ENCODE measurements around the gene RASAL1. TPM values are rescaled to one million over a fixed set of nuclear protein-coding genes. Genes with fewer than 3 reads are reported as not detected.

The RASAL1 gene
- total and polyA plus RNA-seq, 2 experiments from 2014 or later, result 0.24 to 0.33 TPM

DNA sequence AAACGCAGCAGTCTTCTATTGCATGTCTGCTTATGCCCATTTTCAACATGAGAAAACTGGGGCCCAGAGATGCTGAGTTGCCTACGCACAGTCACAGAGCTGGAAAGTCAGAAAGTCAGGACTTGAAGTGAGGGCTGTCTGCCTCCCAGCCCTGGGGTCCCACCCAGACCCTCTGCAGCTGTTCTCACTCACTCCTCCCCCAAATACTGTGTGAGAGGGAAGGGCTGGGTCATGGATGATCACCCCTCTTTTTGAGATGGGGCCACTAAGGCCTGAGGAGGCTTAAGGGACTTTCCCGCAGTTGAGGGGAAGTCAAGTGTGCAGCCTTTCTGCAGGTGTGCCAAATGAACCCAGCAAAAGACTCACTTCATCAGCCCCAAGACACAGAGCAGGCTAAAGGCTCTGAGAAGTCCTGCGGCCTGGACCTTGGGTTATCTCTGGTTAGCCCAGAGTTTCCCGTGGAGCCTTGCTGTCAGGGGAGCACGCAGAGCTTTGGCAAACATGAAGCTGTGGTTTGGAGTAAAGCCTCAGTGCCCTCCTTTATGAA lies 60.4 kb downstream of the RASAL1 start:
- Histone ChIP-seq H3K27ac (no peak overlapping the region), H3K4me1 (ENCODE audit: low read depth) (no peaks in the 10 kb centered on the region), H3K36me3 (no peaks in the 10 kb centered on the region), H3K9me3 (ENCODE audit: low read depth) (no peaks in the 10 kb centered on the region), H3K27me3 (peaks cover 34% of the 10 kb centered on the region), H3K4me3 (no peak overlapping the region)
- DNase-seq (ENCODE audit: low read depth in 1 of 2, low spot score in 1 of 2), result no peak
- TF ChIP-seq, protein P1, sequence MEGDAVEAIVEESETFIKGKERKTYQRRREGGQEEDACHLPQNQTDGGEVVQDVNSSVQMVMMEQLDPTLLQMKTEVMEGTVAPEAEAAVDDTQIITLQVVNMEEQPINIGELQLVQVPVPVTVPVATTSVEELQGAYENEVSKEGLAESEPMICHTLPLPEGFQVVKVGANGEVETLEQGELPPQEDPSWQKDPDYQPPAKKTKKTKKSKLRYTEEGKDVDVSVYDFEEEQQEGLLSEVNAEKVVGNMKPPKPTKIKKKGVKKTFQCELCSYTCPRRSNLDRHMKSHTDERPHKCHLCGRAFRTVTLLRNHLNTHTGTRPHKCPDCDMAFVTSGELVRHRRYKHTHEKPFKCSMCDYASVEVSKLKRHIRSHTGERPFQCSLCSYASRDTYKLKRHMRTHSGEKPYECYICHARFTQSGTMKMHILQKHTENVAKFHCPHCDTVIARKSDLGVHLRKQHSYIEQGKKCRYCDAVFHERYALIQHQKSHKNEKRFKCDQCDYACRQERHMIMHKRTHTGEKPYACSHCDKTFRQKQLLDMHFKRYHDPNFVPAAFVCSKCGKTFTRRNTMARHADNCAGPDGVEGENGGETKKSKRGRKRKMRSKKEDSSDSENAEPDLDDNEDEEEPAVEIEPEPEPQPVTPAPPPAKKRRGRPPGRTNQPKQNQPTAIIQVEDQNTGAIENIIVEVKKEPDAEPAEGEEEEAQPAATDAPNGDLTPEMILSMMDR (IDR thresholded peaks at IDR 0.05; ENCODE audit: low read depth, low read length), result no peak

DNA sequence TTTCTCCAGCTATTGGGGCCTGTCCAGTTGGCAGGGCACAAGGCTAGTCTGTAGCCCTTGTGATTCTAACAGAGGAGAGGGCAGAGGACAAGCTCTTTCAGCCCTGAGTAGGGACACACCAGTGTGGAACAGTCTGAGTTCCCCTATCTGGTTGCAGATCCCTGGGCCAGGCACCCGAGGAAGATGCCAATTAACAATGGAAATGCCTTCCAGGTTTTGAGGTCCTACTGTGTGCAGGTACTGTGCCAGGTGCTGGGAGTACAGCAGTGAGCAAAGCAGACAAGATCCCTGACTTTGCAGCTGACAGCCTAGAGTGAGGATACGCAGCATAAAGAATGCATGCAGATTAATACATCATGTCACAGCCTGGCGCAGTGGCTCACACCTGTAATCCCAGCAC lies 62.0 kb downstream of the RASAL1 start:
- Histone ChIP-seq H3K36me3 (no peaks in the 10 kb centered on the region), H3K9me3 (ENCODE audit: low read depth) (no peaks in the 10 kb centered on the region), H3K27ac (no peak overlapping the region), H3K27me3 (peaks cover 27% of the 10 kb centered on the region), H3K4me1 (ENCODE audit: low read depth) (no peaks in the 10 kb centered on the region), H3K4me3 (no peak overlapping the region)
- DNase-seq (ENCODE audit: low read depth in 1 of 2, low spot score in 1 of 2), result no peak
- TF ChIP-seq, protein P1 (IDR thresholded peaks at IDR 0.05; ENCODE audit: low read depth, low read length), result no peak

DNA sequence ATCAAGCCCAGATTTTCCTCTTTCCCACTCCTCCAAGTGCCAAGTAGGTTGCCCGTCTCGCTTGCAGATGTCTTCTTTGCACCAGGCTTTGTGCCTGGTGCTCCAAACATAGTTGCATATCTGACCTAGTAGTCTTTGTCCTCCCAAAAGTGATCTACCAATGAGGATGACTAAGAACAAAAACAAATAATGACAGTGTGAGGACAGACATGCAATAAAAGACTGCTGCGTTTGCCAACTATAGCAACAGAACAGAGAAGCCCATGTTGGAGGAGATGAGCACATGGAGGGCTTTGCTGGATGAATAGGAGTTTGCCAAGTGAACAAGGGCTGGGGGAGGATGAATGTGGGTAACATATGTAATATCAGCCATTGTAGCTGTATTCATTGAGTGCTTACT lies 63.4 kb downstream of the RASAL1 start:
- Histone ChIP-seq H3K4me1 (ENCODE audit: low read depth) (no peaks in the 10 kb centered on the region), H3K27ac (no peak overlapping the region)
- TF ChIP-seq, protein P1 (IDR thresholded peaks at IDR 0.05; ENCODE audit: low read depth, low read length), result no peak

DNA sequence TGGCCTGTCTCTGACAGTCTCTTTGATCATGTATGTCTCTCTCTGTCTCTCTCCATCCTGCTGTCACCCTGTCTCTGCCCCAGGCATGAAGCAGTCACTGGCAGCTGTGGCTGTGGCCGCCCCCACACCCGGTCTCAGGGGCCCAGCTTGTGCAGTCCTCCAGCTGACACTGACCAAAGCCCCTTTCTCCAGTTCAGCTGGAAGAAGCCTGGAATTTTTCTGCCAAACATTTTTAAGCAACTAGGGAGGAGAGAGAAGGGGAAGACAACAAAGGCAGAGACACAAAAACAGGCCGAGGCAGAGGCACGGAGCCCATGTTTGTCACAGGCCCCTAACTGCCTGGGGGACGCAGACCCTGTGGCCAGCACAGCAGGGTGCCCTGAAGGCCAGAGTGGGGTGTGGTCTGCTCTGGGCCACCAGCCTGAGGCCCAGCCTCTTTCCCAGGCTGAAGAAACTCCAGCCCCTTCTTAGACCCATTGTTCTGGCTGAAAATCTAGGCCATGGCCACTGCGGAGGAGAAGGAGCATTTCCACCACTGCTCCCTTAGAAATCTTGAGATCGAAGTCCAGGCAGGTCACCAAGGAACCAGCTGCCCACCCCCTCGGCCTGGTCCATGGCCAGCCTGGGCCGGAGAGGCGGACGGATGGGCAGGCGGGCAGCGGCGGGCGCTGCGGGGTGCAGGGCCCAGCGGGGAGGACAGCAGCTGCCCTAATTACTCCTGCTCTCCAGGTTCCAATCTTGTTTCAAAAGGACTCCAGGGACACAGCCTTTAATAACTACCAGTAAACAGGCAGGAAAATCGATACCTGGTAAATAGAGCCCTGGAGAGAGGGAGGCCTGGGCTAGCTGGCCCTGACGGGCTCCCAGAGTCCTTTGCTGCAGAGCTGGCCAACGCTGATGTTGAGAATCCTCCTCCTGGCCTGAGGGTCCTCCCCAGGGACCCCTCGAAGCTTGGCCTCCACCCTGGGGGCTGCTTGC lies 64.1 kb downstream of the RASAL1 start:
- H3K27ac ChIP-seq, result no peak overlapping the region
- H3K4me1 ChIP-seq (ENCODE audit: low read depth), result no peaks in the 10 kb centered on the region
- TF ChIP-seq, protein P1 (IDR thresholded peaks at IDR 0.05; ENCODE audit: low read depth, low read length), result no peak
- peaks cover 5% of the 10 kb centered on the region for H3K27me3 ChIP-seq
- no peak for DNase-seq (ENCODE audit: low read depth in 1 of 2, low spot score in 1 of 2)
- H3K4me3 ChIP-seq, result no peak overlapping the region
- H3K36me3 ChIP-seq, result no peaks in the 10 kb centered on the region
- no peaks in the 10 kb centered on the region for H3K9me3 ChIP-seq (ENCODE audit: low read depth)

More for the DNA sequence above, 63.4 kb downstream of the RASAL1 start:
- no peak for DNase-seq (ENCODE audit: low read depth in 1 of 2, low spot score in 1 of 2)
- Histone ChIP-seq H3K36me3 (no peaks in the 10 kb centered on the region), H3K9me3 (ENCODE audit: low read depth) (no peaks in the 10 kb centered on the region), H3K4me3 (no peak overlapping the region), H3K27me3 (peaks cover 12% of the 10 kb centered on the region)

DNA sequence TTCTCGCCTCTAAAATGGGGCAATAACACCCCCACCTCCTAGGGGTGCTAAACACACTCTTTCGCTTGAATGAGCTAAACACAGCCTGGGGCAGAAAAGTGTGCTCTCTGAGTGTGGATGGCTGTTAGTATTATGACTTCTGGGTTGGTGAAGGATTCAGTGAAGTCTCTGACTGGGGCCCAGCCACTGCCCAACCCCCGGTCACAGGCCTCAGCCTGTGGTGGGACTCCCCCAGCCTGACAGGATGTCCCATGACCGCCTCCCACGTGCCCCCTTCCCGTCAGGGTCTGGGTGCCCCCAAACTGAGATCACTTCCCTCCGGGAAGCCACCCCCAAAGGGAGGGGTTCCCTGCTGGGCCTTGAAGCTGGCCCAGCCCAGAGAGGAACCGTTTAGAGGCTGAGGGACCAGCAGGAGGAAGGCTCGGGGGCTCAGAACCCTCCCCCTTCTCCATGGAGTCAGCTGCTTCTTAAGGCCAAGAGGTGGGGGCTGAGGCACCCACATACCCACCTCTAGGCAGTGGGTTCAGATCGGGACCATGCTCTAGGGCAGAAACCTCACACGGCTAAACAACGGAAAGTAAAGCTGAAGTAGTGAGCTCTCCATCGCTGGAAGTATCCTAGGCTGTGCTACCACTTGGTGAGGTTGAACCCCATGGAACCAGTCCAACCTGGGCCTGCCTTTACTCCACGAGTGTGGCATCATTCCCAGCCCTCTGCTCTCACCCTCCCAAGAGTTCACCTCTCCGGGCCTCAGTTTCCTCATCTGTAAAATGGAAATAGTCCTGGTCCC lies 65.2 kb downstream of the RASAL1 start:
- no peak overlapping the region for H3K4me3 ChIP-seq
- DNase-seq (ENCODE audit: low read depth in 1 of 2, low spot score in 1 of 2), result no peak
- H3K27me3 ChIP-seq, result no peaks in the 10 kb centered on the region
- no peaks in the 10 kb centered on the region for H3K36me3 ChIP-seq
- no peaks in the 10 kb centered on the region for H3K4me1 ChIP-seq (ENCODE audit: low read depth)
- H3K27ac ChIP-seq, result no peak overlapping the region
- H3K9me3 ChIP-seq (ENCODE audit: low read depth), result no peaks in the 10 kb centered on the region
- TF ChIP-seq, protein P1 (IDR thresholded peaks at IDR 0.05; ENCODE audit: low read depth, low read length), result no peak

Measured in cardiac muscle cell (in vitro differentiated cells and primary cell).